ENCODE data around the gene AUTS2.

AUTS2 gene

GRCh38 chr7:69622960-69623359 lies 24.7 kb downstream of the AUTS2 start:
- DNase-seq (ENCODE audit: low read depth in 2 of 2, low spot score in 1 of 2) = no peak

GRCh38 chr7:69624435-69625230 lies 26.4 kb downstream of the AUTS2 start:
- DNase-seq (ENCODE audit: low read depth in 2 of 2, low spot score in 1 of 2) = no peak

- DNase-seq (ENCODE audit: low read depth in 2 of 2, low spot score in 1 of 2) = no peak
These were observed 27.0 kb downstream of the AUTS2 start for GRCh38 chr7:69625238-69625637.

- DNase-seq (ENCODE audit: low read depth in 2 of 2, low spot score in 1 of 2) = no peak
These were observed 27.5 kb downstream of the AUTS2 start for GRCh38 chr7:69625798-69626197.

- DNase-seq (ENCODE audit: low read depth in 2 of 2, low spot score in 1 of 2) = no peak
These were observed 32.0 kb downstream of the AUTS2 start for GRCh38 chr7:69630292-69630691.

GRCh38 chr7:69631131-69631530 lies 32.9 kb downstream of the AUTS2 start:
- DNase-seq (ENCODE audit: low read depth in 2 of 2, low spot score in 1 of 2) = no peak

GRCh38 chr7:69632280-69632679 lies 34.0 kb downstream of the AUTS2 start:
- DNase-seq (ENCODE audit: low read depth in 2 of 2, low spot score in 1 of 2) = no peak

- DNase-seq (ENCODE audit: low read depth in 2 of 2, low spot score in 1 of 2) = no peak
These were observed 35.0 kb downstream of the AUTS2 start for GRCh38 chr7:69633122-69633831.

GRCh38 chr7:69635555-69636185 lies 37.4 kb downstream of the AUTS2 start:
- no peak for DNase-seq (ENCODE audit: low read depth in 2 of 2, low spot score in 1 of 2)

GRCh38 chr7:69638674-69639073 lies 40.4 kb downstream of the AUTS2 start:
- DNase-seq (ENCODE audit: low read depth in 2 of 2, low spot score in 1 of 2) = no peak

- no peak for DNase-seq (ENCODE audit: low read depth in 2 of 2, low spot score in 1 of 2)
These were observed 41.9 kb downstream of the AUTS2 start for GRCh38 chr7:69640216-69640615.

GRCh38 chr7:69640925-69641594 lies 42.8 kb downstream of the AUTS2 start:
- DNase-seq (ENCODE audit: low read depth in 2 of 2, low spot score in 1 of 2) = no peak

GRCh38 chr7:69643265-69643664 lies 45.0 kb downstream of the AUTS2 start:
- DNase-seq (ENCODE audit: low read depth in 2 of 2, low spot score in 1 of 2) = no peak

GRCh38 chr7:69643708-69644445 lies 45.6 kb downstream of the AUTS2 start:
- no peak for DNase-seq (ENCODE audit: low read depth in 2 of 2, low spot score in 1 of 2)

GRCh38 chr7:69645683-69646082 lies 47.4 kb downstream of the AUTS2 start:
- DNase-seq (ENCODE audit: low read depth in 2 of 2, low spot score in 1 of 2) = no peak

- DNase-seq (ENCODE audit: low read depth in 2 of 2, low spot score in 1 of 2) = no peak
These were observed 52.9 kb downstream of the AUTS2 start for GRCh38 chr7:69651101-69651590.

- no peak for DNase-seq (ENCODE audit: low read depth in 2 of 2, low spot score in 1 of 2)
These were observed 54.8 kb downstream of the AUTS2 start for GRCh38 chr7:69652947-69653701.

- no peak for DNase-seq (ENCODE audit: low read depth in 2 of 2, low spot score in 1 of 2)
These were observed 55.5 kb downstream of the AUTS2 start for GRCh38 chr7:69653806-69654205.

GRCh38 chr7:69654381-69654780 lies 56.1 kb downstream of the AUTS2 start:
- no peak for DNase-seq (ENCODE audit: low read depth in 2 of 2, low spot score in 1 of 2)

All from stimulated activated CD8-positive, alpha-beta memory T cell treated with anti-CD3 and anti-CD28 coated beads, Interleukin-4, amount 100 ng/mL, for 1 hour (primary cell).